WTC11 (cell line): ENCODE measurements around the gene CISD2. TPM values are rescaled to one million over a fixed set of nuclear protein-coding genes. Genes with fewer than 3 reads are reported as not detected.
A peak's percentile ranks its signal among the peaks of the same experiment; 100 is the strongest.

Experiments
- ATAC-seq: fragments of 200-7000 bp; cut with Tn5 transposase; 2 replicates; pipeline ENCODE4 v1.10.0; 2021; ENCODE audit warnings: mild to moderate bottlenecking, moderate library complexity
- CTCF ChIA-PET: fragments of 300-600 bp; sonication (Branson Sonifier 250); formaldehyde crosslinking; loops from one replicate; lab custom pipeline; 2021; ENCODE audit warnings: antibody characterized with exemption; lab: Charles Lee
- POLR2A ChIA-PET: fragments of 350-600 bp; sonication (Branson Sonifier 250); formaldehyde crosslinking; loops from one replicate; lab custom pipeline; 2021; ENCODE audit warnings: antibody characterized with exemption; lab: Charles Lee
- DNase-seq: peaks from one replicate; pipeline ENCODE4 v3.0.0; 2021; ENCODE audit warnings: low spot score
- H3K27ac Mint-ChIP-seq: 2 replicates; pipeline ENCODE4 v1.8.0; 2021; ENCODE audit warnings: mixed read lengths
- H3K27me3 Mint-ChIP-seq: 2 replicates; pipeline ENCODE4 v1.8.0; 2021; ENCODE audit warnings: low read depth, mild to moderate bottlenecking, moderate library complexity, mixed read lengths
- H3K36me3 Mint-ChIP-seq: 2 replicates; pipeline ENCODE4 v1.8.0; 2021; ENCODE audit warnings: mixed read lengths
- H3K4me1 Mint-ChIP-seq: 2 replicates; pipeline ENCODE4 v1.8.0; 2022; ENCODE audit warnings: mixed read lengths
- H3K4me3 Mint-ChIP-seq: 2 replicates; pipeline ENCODE4 v1.8.0; 2021; ENCODE audit warnings: mild to moderate bottlenecking, moderate library complexity, mixed read lengths
- H3K9me3 Mint-ChIP-seq: 2 replicates; pipeline ENCODE4 v1.8.0; 2021; ENCODE audit warnings: mixed read lengths
- CREB1 ChIP-seq: sonication (generic); formaldehyde crosslinking; IDR thresholded peaks from 2 replicates; pipeline ENCODE4 v1.8.0; 2023; ENCODE audit warnings: mild to moderate bottlenecking, missing genetic modification reagents
- ESRRA ChIP-seq: sonication (generic); formaldehyde crosslinking; IDR thresholded peaks from 2 replicates; pipeline ENCODE4 v1.8.1; 2022; ENCODE audit warnings: mild to moderate bottlenecking, missing genetic modification reagents, borderline replicate concordance
- ETV6 ChIP-seq: sonication (generic); formaldehyde crosslinking; IDR thresholded peaks from 2 replicates; pipeline ENCODE4 v1.8.1; 2022; ENCODE audit warnings: mild to moderate bottlenecking, missing genetic modification reagents
- FOXJ3 ChIP-seq: sonication (generic); formaldehyde crosslinking; IDR thresholded peaks from 2 replicates; pipeline ENCODE4 v1.9.0; 2021; ENCODE audit warnings: missing genetic modification reagents, mild to moderate bottlenecking, borderline replicate concordance
- JUN ChIP-seq: sonication (generic); formaldehyde crosslinking; IDR thresholded peaks from 2 replicates; pipeline ENCODE4 v1.8.0; 2023; ENCODE audit warnings: mild to moderate bottlenecking, missing genetic modification reagents
- NFATC4 ChIP-seq: fragments of 250-450 bp; sonication (Bioruptor Pico); IDR thresholded peaks from 2 replicates; pipeline ENCODE4 v1.9.0; 2021; ENCODE audit warnings: mild to moderate bottlenecking
- OVOL2 ChIP-seq: fragments of 250-450 bp; sonication (Bioruptor Pico); IDR thresholded peaks from 2 replicates; pipeline ENCODE4 v1.9.0; 2021; ENCODE audit warnings: mild to moderate bottlenecking, borderline replicate concordance
- RORB ChIP-seq: fragments of 250-450 bp; sonication (Bioruptor Pico); IDR thresholded peaks from 2 replicates; pipeline ENCODE4 v1.9.0; 2021; ENCODE audit warnings: mild to moderate bottlenecking
- SMAD3 ChIP-seq: sonication (generic); formaldehyde crosslinking; IDR thresholded peaks from 2 replicates; pipeline ENCODE4 v1.8.0; 2022; ENCODE audit warnings: missing genetic modification reagents, mild to moderate bottlenecking, borderline replicate concordance
- total RNA-seq: library from RNA; stranded (reverse); gene quantifications from 3 replicates; pipeline ENCODE4 v1.2.3, GENCODE V29; 2021
- TF ChIP-seq, protein P1 (sequence below): sonication (generic); formaldehyde crosslinking; IDR thresholded peaks from 2 replicates; pipeline ENCODE4 v1.8.1; 2023; ENCODE audit warnings: mild to moderate bottlenecking, missing genetic modification reagents, borderline replicate concordance
- TF ChIP-seq, protein P2 (sequence below): fragments of 250-450 bp; sonication (Bioruptor Pico); IDR thresholded peaks from 2 replicates; pipeline ENCODE4 v1.9.0; 2021; ENCODE audit warnings: moderate library complexity, mild to moderate bottlenecking, inconsistent platforms, borderline replicate concordance
- TF ChIP-seq, protein P3 (sequence below): sonication (generic); formaldehyde crosslinking; conservative IDR thresholded peaks from 2 replicates; pipeline ENCODE4 v1.8.1; 2022; ENCODE audit warnings: mild to moderate bottlenecking, missing genetic modification reagents
- TF ChIP-seq, protein P4 (sequence below): fragments of 250-450 bp; sonication (Bioruptor Pico); IDR thresholded peaks from 2 replicates; pipeline ENCODE4 v1.9.0; 2021; ENCODE audit warnings: mild to moderate bottlenecking
- TF ChIP-seq, protein P5 (sequence below): sonication (generic); formaldehyde crosslinking; IDR thresholded peaks from 2 replicates; pipeline ENCODE4 v1.8.0; 2022; ENCODE audit warnings: mild to moderate bottlenecking, missing genetic modification reagents
- TF ChIP-seq, protein P6 (sequence below): sonication (generic); formaldehyde crosslinking; IDR thresholded peaks from 2 replicates; pipeline ENCODE4 v1.8.0; 2022; ENCODE audit warnings: mild to moderate bottlenecking, missing genetic modification reagents

CISD2 gene
- total RNA-seq, 1 experiment from 2014 or later = 30.0 TPM

DNA sequence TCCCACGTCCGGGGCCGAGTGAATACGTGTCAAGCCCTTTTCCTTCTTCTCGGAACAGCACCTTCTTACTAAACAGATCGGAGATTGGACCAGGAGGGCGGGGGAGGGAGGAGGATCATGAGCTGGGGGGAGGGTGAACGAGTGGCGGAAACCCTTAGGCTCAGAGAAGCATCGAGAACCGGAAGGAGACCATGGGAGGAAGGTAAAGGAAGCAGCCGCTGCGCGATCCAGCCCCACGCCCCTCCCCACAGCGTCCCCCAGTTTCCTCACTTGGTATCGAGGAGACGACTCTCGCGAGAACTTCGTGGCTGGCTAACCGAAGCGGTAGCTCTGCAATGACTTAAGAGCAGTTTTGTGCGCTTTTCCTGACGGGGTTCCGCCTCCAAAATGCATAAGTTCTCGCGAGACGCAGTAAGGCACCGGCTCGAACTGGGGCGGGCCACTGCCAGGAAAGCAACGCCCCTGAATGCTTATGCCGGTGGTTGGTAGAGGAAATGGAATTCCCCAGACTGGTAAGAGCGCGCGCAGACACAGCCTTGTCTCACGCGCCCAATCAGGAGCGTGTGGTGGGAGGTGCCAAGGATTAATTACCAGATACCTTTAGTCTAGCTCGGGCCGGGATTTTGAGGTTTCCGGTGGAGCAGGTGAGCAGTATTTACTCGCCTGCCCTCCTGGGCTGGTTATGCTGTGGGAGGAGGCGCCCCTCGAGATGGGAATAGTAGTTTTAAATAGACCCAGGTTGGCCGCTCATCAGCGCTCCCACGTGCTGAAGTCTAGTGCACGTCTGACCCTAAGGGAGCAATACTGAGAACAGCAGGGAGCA, 40.9 kb upstream of the CISD2 start (continued):
- TF ChIP-seq, protein P1, sequence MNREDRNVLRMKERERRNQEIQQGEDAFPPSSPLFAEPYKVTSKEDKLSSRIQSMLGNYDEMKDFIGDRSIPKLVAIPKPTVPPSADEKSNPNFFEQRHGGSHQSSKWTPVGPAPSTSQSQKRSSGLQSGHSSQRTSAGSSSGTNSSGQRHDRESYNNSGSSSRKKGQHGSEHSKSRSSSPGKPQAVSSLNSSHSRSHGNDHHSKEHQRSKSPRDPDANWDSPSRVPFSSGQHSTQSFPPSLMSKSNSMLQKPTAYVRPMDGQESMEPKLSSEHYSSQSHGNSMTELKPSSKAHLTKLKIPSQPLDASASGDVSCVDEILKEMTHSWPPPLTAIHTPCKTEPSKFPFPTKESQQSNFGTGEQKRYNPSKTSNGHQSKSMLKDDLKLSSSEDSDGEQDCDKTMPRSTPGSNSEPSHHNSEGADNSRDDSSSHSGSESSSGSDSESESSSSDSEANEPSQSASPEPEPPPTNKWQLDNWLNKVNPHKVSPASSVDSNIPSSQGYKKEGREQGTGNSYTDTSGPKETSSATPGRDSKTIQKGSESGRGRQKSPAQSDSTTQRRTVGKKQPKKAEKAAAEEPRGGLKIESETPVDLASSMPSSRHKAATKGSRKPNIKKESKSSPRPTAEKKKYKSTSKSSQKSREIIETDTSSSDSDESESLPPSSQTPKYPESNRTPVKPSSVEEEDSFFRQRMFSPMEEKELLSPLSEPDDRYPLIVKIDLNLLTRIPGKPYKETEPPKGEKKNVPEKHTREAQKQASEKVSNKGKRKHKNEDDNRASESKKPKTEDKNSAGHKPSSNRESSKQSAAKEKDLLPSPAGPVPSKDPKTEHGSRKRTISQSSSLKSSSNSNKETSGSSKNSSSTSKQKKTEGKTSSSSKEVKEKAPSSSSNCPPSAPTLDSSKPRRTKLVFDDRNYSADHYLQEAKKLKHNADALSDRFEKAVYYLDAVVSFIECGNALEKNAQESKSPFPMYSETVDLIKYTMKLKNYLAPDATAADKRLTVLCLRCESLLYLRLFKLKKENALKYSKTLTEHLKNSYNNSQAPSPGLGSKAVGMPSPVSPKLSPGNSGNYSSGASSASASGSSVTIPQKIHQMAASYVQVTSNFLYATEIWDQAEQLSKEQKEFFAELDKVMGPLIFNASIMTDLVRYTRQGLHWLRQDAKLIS (CRISPR knock-in tag) = peak; percentile 76; the same call in 1 of the 2 replicates
- TF ChIP-seq, protein P2, sequence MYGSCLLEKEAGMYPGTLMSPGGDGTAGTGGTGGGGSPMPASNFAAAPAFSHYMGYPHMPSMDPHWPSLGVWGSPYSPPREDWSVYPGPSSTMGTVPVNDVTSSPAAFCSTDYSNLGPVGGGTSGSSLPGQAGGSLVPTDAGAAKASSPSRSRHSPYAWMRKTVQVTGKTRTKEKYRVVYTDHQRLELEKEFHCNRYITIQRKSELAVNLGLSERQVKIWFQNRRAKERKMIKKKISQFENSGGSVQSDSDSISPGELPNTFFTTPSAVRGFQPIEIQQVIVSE (CRISPR knock-in tag) = no peak

DNA sequence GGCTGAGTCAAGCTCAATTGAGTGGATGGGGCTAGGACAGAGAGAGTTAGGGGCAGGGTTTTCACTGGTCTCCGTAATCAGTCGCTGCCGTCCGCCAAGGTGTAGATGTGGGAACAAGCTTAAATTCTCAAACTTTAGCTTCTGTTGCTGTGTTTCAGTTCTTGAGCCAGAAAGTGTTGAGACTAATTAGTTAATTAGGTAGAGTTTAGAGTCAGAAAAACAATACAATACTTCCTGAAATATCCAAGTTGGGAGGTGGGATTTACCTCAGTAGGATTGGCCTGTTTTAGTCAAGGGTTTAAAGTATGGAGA, 40.3 kb upstream of the CISD2 start:
- POLR2A ChIA-PET = interaction anchor here (0.9 to 6.0 kb wide), 21 partner anchors 8 to 271 kb away, joined by 3 to 113 read pairs (median 4); partner anchors contain the start of genes BDH2, CISD2 and MANBA
- Mint-ChIP-seq H3K4me1 (peaks cover 44% of the 10 kb centered on the region), H3K4me3 (no peak overlapping the region), H3K36me3 (peaks cover 6% of the 10 kb centered on the region), H3K27me3 (no peaks in the 10 kb centered on the region), H3K27ac (no peak overlapping the region; the same call in none of the 2 replicates), H3K9me3 (no peaks in the 10 kb centered on the region)
- CTCF ChIA-PET = interaction anchor here (0.6 to 1.5 kb wide), 10 partner anchors 10 to 271 kb away, joined by 3 to 7 read pairs (median 4); partner anchors contain the start of genes BDH2 and CISD2
- TF ChIP-seq, protein P3, sequence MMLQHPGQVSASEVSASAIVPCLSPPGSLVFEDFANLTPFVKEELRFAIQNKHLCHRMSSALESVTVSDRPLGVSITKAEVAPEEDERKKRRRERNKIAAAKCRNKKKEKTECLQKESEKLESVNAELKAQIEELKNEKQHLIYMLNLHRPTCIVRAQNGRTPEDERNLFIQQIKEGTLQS (CRISPR knock-in tag) = no peak
- no peak for TF ChIP-seq OVOL2 (CRISPR knock-in tag)
- no peak; the same call in 1 of the 2 replicates for TF ChIP-seq SMAD3
- peak; percentile 60; the same call in 1 of the 2 replicates for TF ChIP-seq NFATC4
- TF ChIP-seq, protein P4, sequence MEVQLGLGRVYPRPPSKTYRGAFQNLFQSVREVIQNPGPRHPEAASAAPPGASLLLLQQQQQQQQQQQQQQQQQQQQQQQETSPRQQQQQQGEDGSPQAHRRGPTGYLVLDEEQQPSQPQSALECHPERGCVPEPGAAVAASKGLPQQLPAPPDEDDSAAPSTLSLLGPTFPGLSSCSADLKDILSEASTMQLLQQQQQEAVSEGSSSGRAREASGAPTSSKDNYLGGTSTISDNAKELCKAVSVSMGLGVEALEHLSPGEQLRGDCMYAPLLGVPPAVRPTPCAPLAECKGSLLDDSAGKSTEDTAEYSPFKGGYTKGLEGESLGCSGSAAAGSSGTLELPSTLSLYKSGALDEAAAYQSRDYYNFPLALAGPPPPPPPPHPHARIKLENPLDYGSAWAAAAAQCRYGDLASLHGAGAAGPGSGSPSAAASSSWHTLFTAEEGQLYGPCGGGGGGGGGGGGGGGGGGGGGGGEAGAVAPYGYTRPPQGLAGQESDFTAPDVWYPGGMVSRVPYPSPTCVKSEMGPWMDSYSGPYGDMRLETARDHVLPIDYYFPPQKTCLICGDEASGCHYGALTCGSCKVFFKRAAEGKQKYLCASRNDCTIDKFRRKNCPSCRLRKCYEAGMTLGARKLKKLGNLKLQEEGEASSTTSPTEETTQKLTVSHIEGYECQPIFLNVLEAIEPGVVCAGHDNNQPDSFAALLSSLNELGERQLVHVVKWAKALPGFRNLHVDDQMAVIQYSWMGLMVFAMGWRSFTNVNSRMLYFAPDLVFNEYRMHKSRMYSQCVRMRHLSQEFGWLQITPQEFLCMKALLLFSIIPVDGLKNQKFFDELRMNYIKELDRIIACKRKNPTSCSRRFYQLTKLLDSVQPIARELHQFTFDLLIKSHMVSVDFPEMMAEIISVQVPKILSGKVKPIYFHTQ (CRISPR knock-in tag) = no peak
- DNase-seq (no peak), ATAC-seq (no peak; the same call in 1 of the 2 replicates)

DNA sequence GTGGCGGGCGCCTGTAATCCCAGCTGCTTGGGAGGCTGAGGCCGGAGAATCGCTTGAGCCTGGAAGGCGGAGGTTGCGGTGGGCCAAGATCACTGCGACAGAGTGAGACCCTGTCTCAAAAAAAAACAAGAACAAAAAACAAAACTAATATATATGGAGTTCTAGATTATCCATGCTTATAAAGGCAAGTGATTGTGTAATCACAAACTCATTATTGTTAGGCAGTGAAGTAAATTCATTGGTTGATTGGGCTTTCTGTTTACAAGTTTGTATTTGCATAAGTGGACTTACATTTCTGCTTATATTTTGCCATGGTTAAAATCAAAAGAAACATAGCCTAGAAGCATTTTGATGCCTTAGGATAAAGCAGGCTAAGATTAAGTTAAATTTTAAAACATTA, 39.0 kb upstream of the CISD2 start:
- ChIA-PET POLR2A (interaction anchor here (3.5 to 6.0 kb wide), 2 partner anchors 39 to 69 kb away, joined by 44 to 113 read pairs; partner anchors contain the start of genes CISD2 and MANBA), CTCF (interaction anchor here (0.6 kb wide), 1 partner anchor 181 kb away, joined by 3 read pairs; no protein-coding TSS in a partner anchor)
- no peaks in the 10 kb centered on the region for H3K9me3 Mint-ChIP-seq
- H3K4me1 Mint-ChIP-seq = peaks cover 33% of the 10 kb centered on the region
- no peak for DNase-seq
- ATAC-seq = no peak
- H3K27ac Mint-ChIP-seq = peak overlapping the region; percentile 50
- no peaks in the 10 kb centered on the region for H3K36me3 Mint-ChIP-seq
- no peaks in the 10 kb centered on the region for H3K27me3 Mint-ChIP-seq
- no peak overlapping the region; the same call in 1 of the 2 replicates for H3K4me3 Mint-ChIP-seq
- TF ChIP-seq OVOL2 (CRISPR knock-in tag) = no peak
- TF ChIP-seq, protein P5, sequence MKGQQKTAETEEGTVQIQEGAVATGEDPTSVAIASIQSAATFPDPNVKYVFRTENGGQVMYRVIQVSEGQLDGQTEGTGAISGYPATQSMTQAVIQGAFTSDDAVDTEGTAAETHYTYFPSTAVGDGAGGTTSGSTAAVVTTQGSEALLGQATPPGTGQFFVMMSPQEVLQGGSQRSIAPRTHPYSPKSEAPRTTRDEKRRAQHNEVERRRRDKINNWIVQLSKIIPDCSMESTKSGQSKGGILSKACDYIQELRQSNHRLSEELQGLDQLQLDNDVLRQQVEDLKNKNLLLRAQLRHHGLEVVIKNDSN (CRISPR knock-in tag) = no peak
- TF ChIP-seq, protein P6, sequence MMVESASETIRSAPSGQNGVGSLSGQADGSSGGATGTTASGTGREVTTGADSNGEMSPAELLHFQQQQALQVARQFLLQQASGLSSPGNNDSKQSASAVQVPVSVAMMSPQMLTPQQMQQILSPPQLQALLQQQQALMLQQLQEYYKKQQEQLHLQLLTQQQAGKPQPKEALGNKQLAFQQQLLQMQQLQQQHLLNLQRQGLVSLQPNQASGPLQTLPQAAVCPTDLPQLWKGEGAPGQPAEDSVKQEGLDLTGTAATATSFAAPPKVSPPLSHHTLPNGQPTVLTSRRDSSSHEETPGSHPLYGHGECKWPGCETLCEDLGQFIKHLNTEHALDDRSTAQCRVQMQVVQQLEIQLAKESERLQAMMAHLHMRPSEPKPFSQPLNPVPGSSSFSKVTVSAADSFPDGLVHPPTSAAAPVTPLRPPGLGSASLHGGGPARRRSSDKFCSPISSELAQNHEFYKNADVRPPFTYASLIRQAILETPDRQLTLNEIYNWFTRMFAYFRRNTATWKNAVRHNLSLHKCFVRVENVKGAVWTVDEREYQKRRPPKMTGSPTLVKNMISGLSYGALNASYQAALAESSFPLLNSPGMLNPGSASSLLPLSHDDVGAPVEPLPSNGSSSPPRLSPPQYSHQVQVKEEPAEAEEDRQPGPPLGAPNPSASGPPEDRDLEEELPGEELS (CRISPR knock-in tag) = no peak
- TF ChIP-seq RORB (CRISPR knock-in tag) = no peak
- no peak for TF ChIP-seq ETV6 (CRISPR knock-in tag)
- TF ChIP-seq, protein P4 (CRISPR knock-in tag) = no peak
- TF ChIP-seq JUN (CRISPR knock-in tag) = no peak
- no peak for TF ChIP-seq CREB1 (CRISPR knock-in tag)
- TF ChIP-seq FOXJ3 (CRISPR knock-in tag) = no peak
- TF ChIP-seq ESRRA (CRISPR knock-in tag) = no peak
